Measurements from ENCODE around the gene PIAS3.

DNA sequence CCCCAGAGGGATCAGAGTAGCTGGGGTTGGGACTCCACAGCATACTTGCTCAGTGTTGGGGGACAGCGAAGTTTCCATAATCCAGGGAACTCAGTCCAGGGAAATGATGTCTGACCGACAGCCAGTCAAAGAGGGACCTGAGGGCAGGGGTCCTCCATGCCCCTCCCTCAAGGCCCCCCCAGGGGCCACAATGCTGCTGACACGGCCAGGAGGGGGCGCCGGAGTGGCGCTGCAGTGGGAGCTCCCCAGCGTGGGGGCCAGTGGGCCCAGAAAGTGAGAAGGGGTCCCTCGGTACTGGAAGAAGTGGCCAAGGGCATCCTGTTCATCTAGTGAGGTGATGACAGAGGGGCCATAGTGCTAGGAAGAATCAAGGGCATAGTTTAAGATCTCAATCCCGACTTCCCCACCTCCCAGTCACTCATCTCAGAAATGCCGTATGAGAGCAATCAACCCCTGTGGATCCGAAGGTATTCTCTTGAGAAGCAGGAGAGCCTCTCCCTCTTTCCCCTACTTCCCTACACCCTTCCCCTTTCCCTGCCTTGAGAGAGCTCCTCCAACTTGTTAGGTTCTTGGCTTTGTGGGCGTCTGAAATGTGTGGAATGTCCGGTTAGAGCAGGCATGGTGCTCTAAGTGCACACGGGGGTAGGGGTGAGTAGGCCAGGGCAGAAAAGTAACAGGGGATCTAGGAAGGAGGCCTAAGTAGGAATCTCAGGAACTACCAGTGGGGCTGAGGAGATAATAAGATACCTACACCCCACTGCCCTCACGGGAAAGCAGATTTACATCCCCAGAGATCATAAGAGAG lies 9.3 kb downstream of the PIAS3 start:
- no peak for TF ChIP-seq POLR2A (IDR thresholded peaks at IDR 0.05)
- TF ChIP-seq, protein P1, sequence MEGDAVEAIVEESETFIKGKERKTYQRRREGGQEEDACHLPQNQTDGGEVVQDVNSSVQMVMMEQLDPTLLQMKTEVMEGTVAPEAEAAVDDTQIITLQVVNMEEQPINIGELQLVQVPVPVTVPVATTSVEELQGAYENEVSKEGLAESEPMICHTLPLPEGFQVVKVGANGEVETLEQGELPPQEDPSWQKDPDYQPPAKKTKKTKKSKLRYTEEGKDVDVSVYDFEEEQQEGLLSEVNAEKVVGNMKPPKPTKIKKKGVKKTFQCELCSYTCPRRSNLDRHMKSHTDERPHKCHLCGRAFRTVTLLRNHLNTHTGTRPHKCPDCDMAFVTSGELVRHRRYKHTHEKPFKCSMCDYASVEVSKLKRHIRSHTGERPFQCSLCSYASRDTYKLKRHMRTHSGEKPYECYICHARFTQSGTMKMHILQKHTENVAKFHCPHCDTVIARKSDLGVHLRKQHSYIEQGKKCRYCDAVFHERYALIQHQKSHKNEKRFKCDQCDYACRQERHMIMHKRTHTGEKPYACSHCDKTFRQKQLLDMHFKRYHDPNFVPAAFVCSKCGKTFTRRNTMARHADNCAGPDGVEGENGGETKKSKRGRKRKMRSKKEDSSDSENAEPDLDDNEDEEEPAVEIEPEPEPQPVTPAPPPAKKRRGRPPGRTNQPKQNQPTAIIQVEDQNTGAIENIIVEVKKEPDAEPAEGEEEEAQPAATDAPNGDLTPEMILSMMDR (IDR thresholded peaks at IDR 0.05), result no peak
- no peak for TF ChIP-seq EP300 (IDR thresholded peaks at IDR 0.05)
- TF ChIP-seq POLR2AphosphoS5 (IDR thresholded peaks at IDR 0.05), result no peak

All from sigmoid colon (tissue), 4 donors.